Activated CD4-positive, alpha-beta T cell treated with anti-CD3 and anti-CD28 coated beads, Interleukin-2, amount 50 U/mL, for 24 hours (primary cell): ENCODE data around the gene CCT8.

Source experiments
- DNase-seq, 2 donors: peaks; one replicate each; pipeline ENCODE4 v3.0.0-alpha.2; 2020; ENCODE audit warnings: low read depth in 1 of 2, low spot score in 1 of 2

The CCT8 gene

GRCh38 chr21:29077651-29078090 lies 4.2 kb upstream of the CCT8 start:
- DNase-seq: no peak

- peak; percentile 39 to 60 for DNase-seq
Observed at GRCh38 chr21:29076731-29077640, 3.5 kb upstream of the CCT8 start.

DNA sequence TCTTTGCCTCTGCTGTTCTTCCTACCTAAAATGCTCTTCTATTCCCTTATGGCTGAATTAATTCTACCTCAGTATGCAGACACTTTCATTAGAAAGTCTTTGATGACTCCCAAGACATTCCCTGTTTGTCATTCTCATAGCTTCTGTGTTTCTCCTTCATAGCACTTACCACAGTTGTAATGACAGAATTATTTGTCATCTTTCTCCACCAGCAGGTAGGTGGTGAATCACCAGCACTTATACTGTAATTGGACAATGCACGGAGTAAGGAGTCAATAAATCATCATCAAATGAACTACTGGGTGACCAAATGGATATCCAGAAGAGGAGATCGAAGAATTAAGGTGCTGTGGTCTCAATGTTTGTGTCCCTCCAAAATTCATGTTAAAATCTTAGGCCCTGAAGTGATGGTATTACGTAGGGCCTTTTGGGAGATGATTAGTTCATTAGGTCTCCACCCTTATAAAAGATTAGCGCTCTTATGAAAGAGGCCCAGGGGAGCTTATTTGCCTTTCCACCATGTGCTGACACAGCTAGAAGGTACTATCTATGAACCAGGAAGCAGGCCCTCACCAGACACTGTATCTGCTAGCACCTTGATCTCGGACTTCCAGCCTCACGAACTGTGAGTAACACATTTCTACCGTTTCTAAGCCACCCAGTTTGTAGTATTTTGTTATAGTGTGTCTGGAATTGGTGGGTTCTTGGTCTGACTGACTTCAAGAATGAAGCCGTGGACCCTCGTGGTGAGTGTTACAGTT lies 2.4 kb upstream of the CCT8 start:
- no peak for DNase-seq

- no peak for DNase-seq
Observed at GRCh38 chr21:29074783-29075182, 1.3 kb upstream of the CCT8 start.

DNA sequence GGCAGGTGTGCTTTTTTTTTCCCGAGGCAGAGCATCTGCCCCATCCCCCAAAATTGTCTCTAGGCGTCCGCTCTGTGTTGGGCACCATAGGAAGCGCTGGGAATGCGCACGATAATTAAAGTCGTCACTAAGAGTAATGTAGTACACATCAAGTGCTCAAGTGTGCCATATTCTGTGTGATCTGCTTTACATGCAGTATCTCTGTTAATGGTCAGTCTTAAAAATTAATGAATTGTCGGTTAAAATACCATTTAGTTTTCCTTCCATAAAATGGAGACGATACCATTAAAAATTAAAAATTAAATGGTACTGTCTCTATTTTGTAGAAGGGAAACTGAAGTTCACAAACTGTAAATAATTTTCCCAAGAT lies 544 bp upstream of the CCT8 start:
- no peak for DNase-seq

DNA sequence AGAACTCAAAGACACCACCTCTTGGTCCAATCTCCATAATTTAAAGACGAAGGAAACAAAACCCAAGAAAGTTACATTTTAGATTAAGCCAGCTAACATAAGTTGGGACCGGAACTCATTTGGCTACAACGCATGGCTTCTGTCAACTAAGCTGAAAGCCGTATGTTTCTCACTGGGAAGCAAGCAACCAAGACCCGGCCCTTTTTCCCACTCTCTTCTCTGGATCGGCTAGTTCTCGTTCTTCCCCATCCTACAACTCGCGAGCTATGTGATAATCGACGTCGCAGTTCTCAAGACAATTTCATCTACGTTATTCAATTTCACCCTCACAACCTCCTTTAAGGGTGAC lies 601 bp downstream of the CCT8 start:
- DNase-seq: no peak

DNA sequence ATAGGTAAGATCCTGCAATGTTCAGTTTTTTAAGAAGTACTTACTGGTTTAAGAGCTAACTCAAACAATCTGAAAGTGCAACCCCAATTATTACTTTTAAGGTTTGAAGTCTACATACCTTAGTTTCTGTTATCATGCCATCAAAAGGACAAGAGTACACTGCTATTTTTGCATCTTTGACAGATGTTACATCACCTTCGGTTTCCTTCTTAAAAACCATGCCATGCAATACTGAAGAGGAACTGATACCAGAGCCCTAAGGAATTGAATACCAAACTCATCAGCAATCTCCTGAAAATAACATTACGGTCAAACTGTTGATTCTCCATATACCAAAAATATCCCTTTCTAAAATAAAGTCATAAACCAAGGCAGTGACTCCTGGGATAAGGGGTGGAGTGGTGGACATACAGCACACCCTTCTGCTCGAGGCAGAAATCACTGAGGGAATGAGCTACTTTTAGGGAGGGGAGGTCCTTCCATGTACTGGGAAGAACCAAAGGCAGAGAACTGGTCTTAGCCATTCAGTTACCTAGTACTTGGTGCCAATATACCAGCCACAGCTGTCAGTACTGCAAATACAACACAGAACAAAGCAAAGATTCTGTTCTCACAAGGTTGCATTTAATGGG lies 8.5 kb downstream of the CCT8 start:
- no peak for DNase-seq

DNA sequence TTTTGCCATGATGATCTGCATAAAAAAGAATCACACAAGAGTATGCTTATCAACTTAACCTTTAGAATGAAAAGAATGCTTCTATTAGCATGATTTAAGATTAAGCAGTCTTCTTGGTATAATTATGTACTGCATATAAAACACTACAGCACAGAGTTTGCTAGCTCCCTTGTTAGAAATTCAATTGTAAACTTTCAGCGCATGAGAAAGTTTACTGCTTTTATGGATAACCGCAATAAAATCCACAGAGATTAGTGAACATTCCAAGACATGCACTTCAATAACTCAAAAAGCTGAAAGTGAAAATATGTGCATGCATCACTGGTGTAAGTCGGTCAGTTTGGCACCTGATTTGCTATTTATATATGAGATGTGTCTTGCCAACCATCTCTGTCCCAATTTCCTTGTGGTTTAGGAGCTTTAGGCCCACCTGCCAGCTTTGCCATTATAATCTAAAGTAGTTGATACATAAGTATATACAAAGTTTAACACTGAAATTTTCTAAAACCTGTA lies 16.9 kb downstream of the CCT8 start:
- no peak for DNase-seq

DNA sequence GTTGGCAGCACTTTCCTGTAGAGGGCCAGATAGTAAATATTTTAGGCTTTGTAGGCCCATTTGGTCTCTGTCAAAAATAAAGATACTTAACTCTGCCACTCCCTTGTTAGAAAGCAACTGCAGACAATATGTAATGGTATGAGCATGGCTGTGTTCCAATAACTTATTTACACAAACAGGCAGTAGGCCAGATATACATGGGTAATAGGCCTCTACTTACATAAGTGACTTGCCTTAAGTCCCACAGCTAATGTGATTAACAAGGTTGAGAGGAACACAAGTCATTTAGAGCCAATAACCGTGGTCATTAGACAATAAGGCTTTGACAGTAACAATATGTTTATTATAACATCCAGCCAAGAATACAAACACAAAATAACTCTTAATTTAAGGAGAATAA lies 17.4 kb downstream of the CCT8 start:
- DNase-seq: no peak

GRCh38 chr21:29055080-29055479 lies 18.4 kb downstream of the CCT8 start:
- DNase-seq: no peak

DNA sequence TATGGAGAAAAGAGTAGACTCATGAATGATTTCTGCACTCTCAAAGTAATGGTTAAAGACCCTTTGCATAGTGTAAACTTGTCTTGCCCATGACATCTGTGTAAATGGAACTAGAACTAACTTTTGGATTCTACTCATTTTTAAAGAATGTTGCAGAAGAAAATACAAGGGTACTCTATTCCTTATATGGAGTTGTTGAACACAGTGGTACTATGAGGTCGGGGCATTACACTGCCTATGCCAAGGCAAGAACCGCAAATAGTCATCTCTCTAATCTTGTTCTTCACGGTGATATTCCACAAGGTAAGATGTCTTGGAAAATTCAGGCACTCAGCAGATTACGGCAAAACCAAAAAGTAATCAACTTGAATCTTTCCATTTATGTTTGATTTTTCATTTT lies 19.8 kb downstream of the CCT8 start:
- DNase-seq: no peak

DNA sequence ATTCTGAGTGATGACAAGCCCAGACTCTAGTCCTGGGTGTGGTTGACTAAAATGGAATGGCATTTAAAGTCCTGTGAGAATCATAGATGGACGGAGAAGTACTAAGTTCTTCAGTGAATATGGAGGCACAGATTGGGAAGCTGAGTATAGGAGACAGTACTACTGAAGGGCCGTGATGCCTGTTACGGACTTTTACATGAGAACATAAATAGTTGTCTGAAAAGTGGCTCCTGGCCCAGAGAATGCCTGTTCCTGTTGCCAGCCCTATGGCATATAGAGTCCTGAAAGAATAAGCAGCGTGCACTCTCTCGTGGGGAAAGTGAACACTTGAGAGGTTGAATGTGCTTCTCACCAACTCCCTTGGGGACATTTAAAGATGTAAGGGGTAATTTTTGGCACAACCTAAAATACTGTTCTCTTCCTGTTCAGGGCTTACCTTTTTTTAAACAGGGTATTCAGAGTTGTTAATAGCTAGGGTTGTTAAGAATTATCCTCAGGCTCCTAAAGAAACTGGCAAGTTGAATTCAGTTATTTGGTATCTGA lies 20.4 kb downstream of the CCT8 start:
- DNase-seq: no peak

DNA sequence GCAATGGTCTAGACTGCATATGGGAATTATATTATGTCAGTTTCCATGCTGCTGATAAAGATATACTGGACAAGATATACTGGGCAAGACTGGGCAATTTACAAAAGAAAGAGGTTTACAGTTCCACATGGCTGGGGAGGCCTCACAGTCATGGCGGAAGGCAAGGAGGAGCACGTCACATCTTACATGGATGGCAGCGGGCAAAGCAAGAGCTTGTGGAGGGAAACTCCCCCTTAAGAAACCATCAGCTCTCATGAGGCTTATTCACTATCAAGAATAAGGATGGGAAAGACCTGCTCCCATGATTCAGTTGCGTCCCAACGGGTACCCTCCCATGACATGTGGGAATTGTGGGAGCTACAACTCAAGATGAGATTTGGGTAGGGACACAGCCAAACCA lies 21.2 kb downstream of the CCT8 start:
- DNase-seq: no peak

DNA sequence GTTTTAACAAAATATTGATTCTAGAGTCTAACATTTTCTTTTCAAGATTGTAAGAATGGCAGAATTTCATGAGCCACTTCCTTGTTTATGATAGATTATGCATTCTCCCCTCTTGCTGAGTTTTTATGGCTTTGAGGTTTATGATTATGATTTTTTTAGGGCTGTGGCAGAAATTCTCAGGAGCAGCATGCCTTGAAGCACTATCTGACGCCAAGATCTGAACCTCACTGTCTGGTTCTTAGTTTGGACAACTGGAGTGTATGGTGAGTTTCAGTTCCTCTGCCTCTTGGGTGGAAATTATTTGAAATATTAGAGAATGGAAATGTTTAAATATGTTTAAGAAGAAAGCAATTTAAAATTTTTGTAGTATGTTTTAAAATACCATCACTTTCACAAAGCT lies 38.8 kb downstream of the CCT8 start:
- DNase-seq: no peak

GRCh38 chr21:29033871-29034270 lies 39.6 kb downstream of the CCT8 start:
- no peak for DNase-seq

DNA sequence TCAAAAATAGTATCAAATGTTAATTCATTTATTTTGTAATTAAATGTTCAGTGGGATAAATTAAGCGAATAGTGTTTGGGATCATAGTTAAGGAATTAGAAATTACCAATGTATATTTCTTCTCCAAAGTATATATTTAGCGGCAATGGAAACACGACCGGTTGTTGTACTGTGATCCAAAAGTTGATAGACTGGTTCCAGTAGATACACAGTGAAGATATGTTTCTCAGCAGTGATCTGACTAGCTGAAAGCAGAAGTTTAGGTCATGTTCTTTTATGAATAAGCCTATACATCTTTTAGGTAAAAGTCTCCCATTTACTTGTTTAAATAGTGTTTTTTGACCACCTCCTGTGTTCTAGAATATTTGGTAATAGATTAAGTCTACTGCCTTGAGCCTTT lies 40.1 kb downstream of the CCT8 start:
- DNase-seq: no peak

DNA sequence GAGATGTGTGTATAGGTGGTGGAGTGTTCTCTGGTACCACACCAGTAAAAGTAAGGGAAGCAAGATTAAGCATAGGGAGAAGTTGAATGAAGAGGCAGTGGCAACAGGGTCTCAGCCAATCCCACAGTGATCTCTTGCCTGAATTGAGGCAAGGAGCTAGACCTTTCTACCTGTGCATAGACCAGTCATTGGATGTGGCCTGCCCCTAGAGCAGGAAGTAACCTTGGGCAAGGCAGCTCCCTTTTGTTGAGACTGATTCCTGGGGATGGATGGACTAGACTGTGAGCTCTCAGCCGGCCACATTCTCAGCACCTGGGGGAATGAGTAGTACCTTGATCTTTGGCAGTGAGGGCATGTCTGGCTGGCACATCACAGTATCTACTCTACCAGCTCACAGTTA lies 42.5 kb downstream of the CCT8 start:
- DNase-seq: no peak

DNA sequence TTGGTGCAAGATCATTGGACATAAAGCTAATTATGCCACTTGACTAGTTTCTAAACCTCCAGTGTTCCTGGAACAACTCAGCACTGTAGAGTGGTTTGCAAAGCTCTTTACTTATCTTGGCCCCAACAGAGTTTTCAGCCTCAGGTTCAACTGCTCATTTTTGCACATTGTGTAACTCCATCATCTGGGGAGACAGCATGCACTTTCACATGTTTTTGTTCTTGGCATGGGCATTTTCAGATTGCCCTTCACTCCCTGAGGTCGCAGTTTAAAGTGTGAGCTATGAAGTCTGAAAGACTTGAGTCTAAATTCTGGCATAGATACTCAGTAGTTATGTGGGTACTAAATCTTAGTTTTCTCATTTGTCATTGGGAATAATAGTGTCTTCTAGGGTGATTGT lies 43.9 kb downstream of the CCT8 start:
- no peak for DNase-seq

- no peak for DNase-seq
Observed at GRCh38 chr21:29025328-29025713, 48.1 kb downstream of the CCT8 start.

- peak; percentile 91 for DNase-seq
Observed at GRCh38 chr21:29024474-29025327, 48.7 kb downstream of the CCT8 start, which contains the start of gene USP16. TSS of gene USP16 (plus strand) at chr21:29024668. CDS start at chr21:29027914, 3,246 bp downstream.

DNA sequence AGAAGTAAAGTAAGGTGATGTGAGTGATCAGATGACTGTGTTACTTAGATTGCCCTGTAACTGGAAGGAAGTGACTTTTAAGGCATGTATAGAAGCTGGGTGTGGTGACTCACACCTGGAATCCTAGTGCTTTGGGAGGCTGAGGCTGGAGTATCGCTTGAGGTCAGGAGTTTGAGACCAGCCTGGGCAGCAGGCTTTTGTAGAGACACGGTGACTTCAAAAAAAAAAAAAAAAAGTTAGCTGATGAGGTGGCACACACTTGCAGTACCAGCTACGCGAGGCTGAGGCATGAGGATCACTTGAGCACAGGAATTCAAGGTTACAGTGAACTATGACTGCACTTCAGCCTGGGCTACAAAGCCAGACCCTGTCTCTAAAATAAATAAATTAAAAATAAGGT lies 51.3 kb downstream of the CCT8 start:
- DNase-seq: no peak
